ENCODE results near the gene DNAJB1.

The DNAJB1 gene

GRCh38 chr19:14479309-14479974 lies 38.8 kb downstream of the DNAJB1 start:
- Mint-ChIP-seq H3K9me3 (no peaks in the 10 kb centered on the region), H3K4me3 (no peak overlapping the region), H3K27me3 (peaks cover 7% of the 10 kb centered on the region), H3K36me3 (ENCODE audit: low read depth) (no peaks in the 10 kb centered on the region), H3K27ac (no peak overlapping the region), H3K4me1 (peaks cover 25% of the 10 kb centered on the region)
- ATAC-seq (no peak), DNase-seq (no peak)

DNA sequence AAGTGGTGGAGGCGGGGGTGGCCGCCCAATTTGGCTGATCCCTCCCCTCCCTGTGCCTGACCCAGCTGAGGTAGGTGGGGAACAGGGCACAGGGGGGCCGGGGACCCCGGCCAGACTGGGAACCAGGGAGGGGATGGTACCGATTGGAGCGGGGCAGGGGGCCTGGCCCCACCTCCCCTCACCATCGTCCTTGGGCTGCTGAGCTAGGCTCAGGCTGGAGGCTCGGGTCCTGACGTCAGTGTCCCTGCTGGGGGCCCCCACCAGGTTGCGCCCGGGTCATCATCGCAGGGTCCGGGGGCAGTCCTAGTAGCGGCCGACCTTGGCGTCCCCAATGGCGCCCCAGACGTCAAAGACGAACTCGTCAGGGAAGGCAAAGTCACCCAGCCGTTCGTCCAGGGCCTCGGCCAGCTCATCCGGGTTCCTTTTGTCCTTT lies 40.1 kb downstream of the DNAJB1 start:
- Mint-ChIP-seq H3K36me3 (ENCODE audit: low read depth) (no peaks in the 10 kb centered on the region), H3K4me1 (peaks cover 28% of the 10 kb centered on the region), H3K4me3 (no peak overlapping the region), H3K27me3 (peaks cover 12% of the 10 kb centered on the region), H3K27ac (no peak overlapping the region), H3K9me3 (no peaks in the 10 kb centered on the region)
- ATAC-seq (no peak), DNase-seq (no peak)

DNA sequence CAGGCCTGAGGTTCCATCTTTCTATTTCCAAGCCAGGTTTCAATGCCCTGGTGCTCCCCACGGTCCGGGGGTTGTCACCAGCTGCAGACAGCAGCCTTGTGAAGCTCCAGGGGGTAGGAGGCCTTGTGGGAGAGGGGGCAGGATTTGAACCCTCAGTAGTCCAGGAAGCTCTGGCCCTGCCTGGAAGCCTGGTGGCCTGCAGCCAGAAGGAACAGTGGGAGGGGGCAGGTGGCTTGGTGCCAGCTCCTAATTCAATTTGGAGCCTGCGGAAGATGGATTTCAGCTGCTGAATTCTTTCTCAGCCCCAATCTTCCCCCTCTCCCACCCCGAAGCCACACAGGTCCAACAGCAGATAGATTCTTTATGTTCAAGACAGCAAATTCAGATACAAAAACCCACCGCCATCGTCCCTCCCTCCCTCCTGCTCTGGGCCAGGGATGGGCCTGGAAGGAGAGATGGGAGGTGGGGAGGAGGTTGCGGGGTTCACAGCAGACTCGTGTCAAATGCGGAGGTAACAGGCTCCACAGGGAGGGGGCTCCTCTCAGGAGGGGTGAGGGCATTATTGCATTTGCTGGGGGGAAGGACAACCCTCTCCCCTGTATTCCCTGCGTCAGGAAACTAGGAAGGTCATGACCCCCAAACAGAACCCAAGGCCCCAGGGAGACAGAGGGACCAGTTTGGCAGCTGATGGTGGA lies 40.6 kb downstream of the DNAJB1 start:
- Mint-ChIP-seq H3K27me3 (peaks cover 18% of the 10 kb centered on the region), H3K4me1 (peaks cover 32% of the 10 kb centered on the region), H3K27ac (no peak overlapping the region), H3K4me3 (no peak overlapping the region), H3K36me3 (ENCODE audit: low read depth) (peaks cover 2% of the 10 kb centered on the region), H3K9me3 (no peaks in the 10 kb centered on the region)
- no peak for DNase-seq
- ATAC-seq: no peak

- ATAC-seq (no peak), DNase-seq (no peak)
- H3K27ac Mint-ChIP-seq: no peak overlapping the region
- peaks cover 18% of the 10 kb centered on the region for H3K27me3 Mint-ChIP-seq
- no peaks in the 10 kb centered on the region for H3K9me3 Mint-ChIP-seq
- H3K36me3 Mint-ChIP-seq (ENCODE audit: low read depth): peaks cover 2% of the 10 kb centered on the region
- H3K4me3 Mint-ChIP-seq: peak overlapping the region; percentile 16
- peaks cover 35% of the 10 kb centered on the region for H3K4me1 Mint-ChIP-seq
These were observed 41.4 kb downstream of the DNAJB1 start for GRCh38 chr19:14476673-14477401.

- Mint-ChIP-seq H3K4me1 (peaks cover 36% of the 10 kb centered on the region), H3K9me3 (no peaks in the 10 kb centered on the region), H3K36me3 (ENCODE audit: low read depth) (peaks cover 2% of the 10 kb centered on the region), H3K27ac (no peak overlapping the region), H3K27me3 (peaks cover 18% of the 10 kb centered on the region), H3K4me3 (no peak overlapping the region)
- no peak for DNase-seq
- no peak for ATAC-seq
These were observed 41.9 kb downstream of the DNAJB1 start for GRCh38 chr19:14476327-14476672.

DNA sequence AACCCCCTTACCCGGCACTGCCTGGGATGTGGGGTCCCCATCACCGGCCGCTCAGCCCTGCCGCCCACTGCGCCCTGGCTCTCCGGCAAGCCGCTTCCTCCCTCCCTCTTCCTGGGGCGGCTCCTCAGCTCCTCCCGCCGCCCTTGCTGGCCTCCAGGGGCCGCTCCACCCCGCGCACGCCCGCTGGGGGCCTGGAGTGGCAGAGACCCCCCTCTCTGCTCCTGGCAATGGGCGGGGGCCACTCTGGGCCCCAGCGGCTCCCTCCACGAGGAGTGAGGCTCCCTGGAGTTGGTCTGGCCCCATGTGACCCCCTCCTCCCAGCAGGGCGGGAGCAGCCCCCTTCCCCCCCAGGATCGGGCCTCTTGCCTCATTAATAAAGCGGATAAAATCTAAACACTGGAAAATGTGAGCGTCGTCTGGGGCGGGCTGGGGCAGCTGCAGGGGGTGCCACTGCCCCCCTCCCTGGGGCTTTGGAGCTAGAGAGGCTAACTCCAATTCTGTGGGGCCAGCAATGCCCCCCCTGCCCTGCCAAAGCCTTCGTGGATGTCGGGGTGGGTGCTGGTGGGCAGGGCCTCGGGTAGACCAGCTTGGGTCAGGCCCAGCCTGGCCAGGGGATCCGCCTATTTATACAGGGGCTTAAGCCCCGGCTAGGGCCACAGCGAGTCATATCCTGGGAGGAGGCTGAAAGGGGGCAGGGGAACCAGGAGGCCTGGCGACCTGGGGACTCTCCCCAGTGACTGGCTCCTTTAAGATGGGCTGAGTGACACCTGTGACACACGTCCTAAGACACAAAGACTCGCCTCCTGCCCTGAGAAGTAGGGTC lies 42.7 kb downstream of the DNAJB1 start, which contains the start of gene PTGER1:
Gene PTGER1 (minus strand): TSS at position 104 of the 823 bp plus-strand sequence. CDS start 1,034 bp downstream, outside the sequence.
- peak; percentile 72 for ATAC-seq
- H3K4me3 Mint-ChIP-seq: peak within 1 kb of the TSS; percentile 36
- peaks cover 18% of the 10 kb centered on the region for H3K27me3 Mint-ChIP-seq
- H3K9me3 Mint-ChIP-seq: no peaks in the 10 kb centered on the region
- peaks cover 33% of the 10 kb centered on the region for H3K4me1 Mint-ChIP-seq
- DNase-seq: peak; percentile 61
- H3K36me3 Mint-ChIP-seq (ENCODE audit: low read depth): peaks cover 2% of the 10 kb centered on the region
- H3K27ac Mint-ChIP-seq: no peak within 1 kb of the TSS

- H3K4me1 Mint-ChIP-seq: peaks cover 32% of the 10 kb centered on the region
- peaks cover 2% of the 10 kb centered on the region for H3K36me3 Mint-ChIP-seq (ENCODE audit: low read depth)
- DNase-seq: no peak
These were observed 43.4 kb downstream of the DNAJB1 start for GRCh38 chr19:14474827-14475226.

GRCh38 chr19:14473978-14474578 lies 44.1 kb downstream of the DNAJB1 start:
- no peak overlapping the region for H3K27ac Mint-ChIP-seq
- DNase-seq (no peak), ATAC-seq (no peak)
- peaks cover 32% of the 10 kb centered on the region for H3K4me1 Mint-ChIP-seq
- peaks cover 3% of the 10 kb centered on the region for H3K36me3 Mint-ChIP-seq (ENCODE audit: low read depth)
- H3K9me3 Mint-ChIP-seq: no peaks in the 10 kb centered on the region
- no peak overlapping the region for H3K4me3 Mint-ChIP-seq
- H3K27me3 Mint-ChIP-seq: peaks cover 18% of the 10 kb centered on the region

More at GRCh38 chr19:14474827-14475226, 43.4 kb downstream of the DNAJB1 start:
- ATAC-seq: no peak
- no peak overlapping the region for H3K27ac Mint-ChIP-seq
- peak overlapping the region; percentile 17 for H3K4me3 Mint-ChIP-seq
- peaks cover 18% of the 10 kb centered on the region for H3K27me3 Mint-ChIP-seq
- no peaks in the 10 kb centered on the region for H3K9me3 Mint-ChIP-seq

GRCh38 chr19:14473073-14473977 lies 44.9 kb downstream of the DNAJB1 start:
- ATAC-seq: no peak
- no peak overlapping the region for H3K4me3 Mint-ChIP-seq
- H3K4me1 Mint-ChIP-seq: peaks cover 32% of the 10 kb centered on the region
- H3K27ac Mint-ChIP-seq: no peak overlapping the region
- no peaks in the 10 kb centered on the region for H3K9me3 Mint-ChIP-seq
- peaks cover 18% of the 10 kb centered on the region for H3K27me3 Mint-ChIP-seq
- no peak for DNase-seq
- peaks cover 6% of the 10 kb centered on the region for H3K36me3 Mint-ChIP-seq (ENCODE audit: low read depth)

DNA sequence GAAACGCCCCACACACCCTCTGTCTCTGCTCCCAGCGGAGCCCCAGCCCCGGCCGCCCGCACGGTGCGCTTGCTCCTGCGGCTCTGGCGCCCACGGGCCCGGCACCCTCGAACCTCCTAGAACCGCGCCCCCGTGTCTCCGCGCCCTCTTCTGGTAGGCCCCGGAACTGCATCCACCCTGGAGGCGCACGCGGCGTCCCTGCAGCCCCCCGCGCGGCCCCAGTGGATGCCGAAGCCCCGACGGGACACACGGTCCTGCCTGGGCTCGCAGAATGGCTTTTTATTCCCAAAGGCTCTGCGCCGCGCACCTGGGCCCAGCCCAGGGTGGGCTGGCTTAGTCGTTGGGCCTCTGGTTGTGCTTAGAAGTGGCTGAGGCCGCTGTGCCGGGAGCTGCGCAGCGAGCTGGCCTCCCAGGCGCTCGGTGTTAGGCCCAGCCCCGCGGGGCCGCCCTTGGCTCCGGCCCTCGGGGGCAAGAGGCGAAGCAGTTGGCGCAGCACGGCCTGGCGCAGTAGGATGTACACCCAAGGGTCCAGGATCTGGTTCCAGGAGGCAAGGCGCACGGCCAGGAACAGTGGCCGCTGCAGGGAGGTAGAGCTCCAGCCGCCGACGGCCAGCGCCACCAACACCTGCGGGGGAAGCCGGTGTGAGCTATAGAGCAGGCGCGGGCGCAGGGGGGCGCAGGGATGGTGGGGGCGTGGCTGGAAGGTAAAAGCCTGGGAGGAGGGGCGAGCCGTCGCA lies 45.8 kb downstream of the DNAJB1 start:
- H3K9me3 Mint-ChIP-seq: no peaks in the 10 kb centered on the region
- peaks cover 32% of the 10 kb centered on the region for H3K4me1 Mint-ChIP-seq
- DNase-seq: peak; percentile 95
- no peak overlapping the region for H3K4me3 Mint-ChIP-seq
- H3K27ac Mint-ChIP-seq: no peak overlapping the region
- peaks cover 8% of the 10 kb centered on the region for H3K36me3 Mint-ChIP-seq (ENCODE audit: low read depth)
- H3K27me3 Mint-ChIP-seq: peaks cover 18% of the 10 kb centered on the region
- peak; percentile 52 for ATAC-seq

- H3K36me3 Mint-ChIP-seq (ENCODE audit: low read depth): peaks cover 8% of the 10 kb centered on the region
- H3K27me3 Mint-ChIP-seq: peaks cover 18% of the 10 kb centered on the region
- no peak overlapping the region for H3K4me3 Mint-ChIP-seq
- H3K4me1 Mint-ChIP-seq: peaks cover 31% of the 10 kb centered on the region
- no peak overlapping the region for H3K27ac Mint-ChIP-seq
- DNase-seq: no peak
- no peaks in the 10 kb centered on the region for H3K9me3 Mint-ChIP-seq
- ATAC-seq: no peak
These were observed 46.6 kb downstream of the DNAJB1 start for GRCh38 chr19:14471436-14472187.
